HG03103 (cell line): ENCODE measurements around the gene PGC.

Experiments used
- ATAC-seq: cut with Tn5 transposase; IDR thresholded peaks from one replicate; pipeline ENCODE4 v1.9.1; 2021; ENCODE audit warnings: low read depth; ENCODE audit not compliant: unreplicated experiment

The PGC gene

GRCh38 chr6:41717392-41717736 is 29.8 kb downstream of the PGC start:
- no peak for ATAC-seq

- ATAC-seq, result no peak
Measured at GRCh38 chr6:41716516-41717391, 30.4 kb downstream of the PGC start.

GRCh38 chr6:41715795-41716515 is 31.2 kb downstream of the PGC start:
- ATAC-seq, result no peak

GRCh38 chr6:41714556-41715273 is 32.5 kb downstream of the PGC start:
- ATAC-seq, result no peak

- ATAC-seq, result no peak
Measured at GRCh38 chr6:41713650-41714291, 33.4 kb downstream of the PGC start.

GRCh38 chr6:41713159-41713649 is 34.0 kb downstream of the PGC start:
- no peak for ATAC-seq

GRCh38 chr6:41712651-41713103 is 34.5 kb downstream of the PGC start:
- no peak for ATAC-seq

GRCh38 chr6:41711323-41712038 is 35.7 kb downstream of the PGC start:
- ATAC-seq, result no peak

- ATAC-seq, result no peak
Measured at GRCh38 chr6:41709375-41709774, 37.8 kb downstream of the PGC start.

- no peak for ATAC-seq
Measured at GRCh38 chr6:41708856-41709255, 38.3 kb downstream of the PGC start.

- no peak for ATAC-seq
Measured at GRCh38 chr6:41707565-41708200, 39.5 kb downstream of the PGC start.

- ATAC-seq, result no peak
Measured at GRCh38 chr6:41706876-41707564, 40.2 kb downstream of the PGC start.

GRCh38 chr6:41705996-41706835 is 41.0 kb downstream of the PGC start:
- ATAC-seq, result peak; percentile 68

- no peak for ATAC-seq
Measured at GRCh38 chr6:41705311-41705995, 41.7 kb downstream of the PGC start.

- ATAC-seq, result no peak
Measured at GRCh38 chr6:41704656-41705310, 42.4 kb downstream of the PGC start.

GRCh38 chr6:41704028-41704427 is 43.2 kb downstream of the PGC start:
- no peak for ATAC-seq
